Prostate gland (tissue), 2 donors: ENCODE data around the gene PTPA.

Experiments used
- CTCF ChIP-seq, 4 experiments: fragments of 200-600 bp in 2 of 4; fragments of 450-650 bp in 2 of 4; sonication (generic) in 2 of 4; IDR thresholded peaks; 1 replicate in 3 of 4; 2 replicates in 1 of 4; pipeline ENCODE4 v1.5.1; 2016 to 2019; ENCODE audit warnings: antibody characterized with exemption in 4 of 4, mild to moderate bottlenecking in 2 of 4, moderate library complexity in 2 of 4
- POLR2A ChIP-seq: fragments of 450-650 bp; IDR thresholded peaks from one replicate; pipeline ENCODE4 v1.6.1; 2016; ENCODE audit warnings: antibody characterized with exemption, mild to moderate bottlenecking
- POLR2AphosphoS5 ChIP-seq: sonication (generic); formaldehyde crosslinking; IDR thresholded peaks from one replicate; pipeline ENCODE4 v1.6.1; 2017; ENCODE audit warnings: antibody characterized with exemption

DNA sequence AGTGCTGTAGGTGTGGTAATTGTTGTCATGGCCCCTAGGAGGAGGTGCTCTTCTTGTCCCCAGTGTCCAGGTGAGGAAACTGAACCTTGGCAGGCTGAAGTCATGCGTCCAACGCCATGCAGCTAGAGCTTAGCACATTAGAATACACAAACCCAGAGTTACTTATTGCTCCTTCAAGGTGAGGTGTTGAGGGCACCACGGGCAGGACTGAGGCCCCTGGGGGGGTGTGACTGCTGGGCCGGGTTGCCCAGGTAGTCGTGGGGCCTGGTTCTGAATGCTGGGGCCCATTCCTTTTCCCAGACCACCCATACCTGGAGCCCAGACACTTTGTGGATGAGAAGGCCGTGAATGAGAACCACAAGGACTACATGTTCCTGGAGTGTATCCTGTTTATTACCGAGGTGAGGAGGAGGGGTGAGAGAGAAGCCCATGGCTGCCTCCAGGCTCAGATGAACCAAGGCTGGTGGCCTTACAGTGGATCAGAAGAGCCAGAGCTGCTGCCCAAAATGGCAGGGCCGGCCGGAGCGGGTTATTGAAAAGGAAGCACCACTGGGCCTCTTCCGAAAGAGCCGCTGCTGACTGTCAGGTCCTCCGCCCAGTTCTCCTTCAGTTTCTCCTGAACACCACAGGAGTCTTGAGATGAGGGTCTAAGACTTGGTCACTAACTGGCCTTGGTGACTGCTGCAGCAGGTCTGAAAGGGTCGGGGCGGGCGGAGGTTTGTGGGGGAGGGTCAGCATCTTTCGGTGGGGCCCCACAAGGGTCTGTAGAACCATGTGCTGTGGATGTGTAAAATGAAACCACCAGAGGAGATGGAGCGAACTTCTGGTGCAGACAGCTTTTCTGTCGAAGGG is 26.3 kb downstream of the PTPA start:
- TF ChIP-seq CTCF (IDR thresholded peaks at IDR 0.05) (no peak), POLR2AphosphoS5 (peak; percentile 36), POLR2A (no peak)
